Measurements from ENCODE around the gene TNIP1.
A peak's percentile ranks its signal among the peaks of the same experiment; 100 is the strongest.

The TNIP1 gene

DNA sequence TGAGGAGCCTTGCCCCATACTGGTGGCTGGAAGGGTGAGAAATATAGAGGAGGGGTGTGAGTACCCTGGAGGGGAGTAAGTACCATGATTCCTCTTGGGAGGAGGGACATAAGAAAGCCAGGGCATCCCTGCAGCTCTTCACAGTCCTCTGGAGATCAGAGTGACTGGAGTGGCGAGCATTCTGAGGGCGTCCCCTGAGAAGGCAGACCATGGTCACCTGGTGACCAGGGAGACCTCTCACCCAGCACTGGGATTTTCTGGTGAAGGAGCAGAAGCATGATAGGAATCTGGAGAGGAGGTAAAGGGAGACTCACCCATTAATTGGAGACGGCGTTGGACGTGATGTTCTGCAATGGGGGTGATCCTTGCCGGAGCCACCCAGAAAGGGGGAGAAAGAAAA is 88.1 kb downstream of the TNIP1 start:
- no peak for DNase-seq

DNA sequence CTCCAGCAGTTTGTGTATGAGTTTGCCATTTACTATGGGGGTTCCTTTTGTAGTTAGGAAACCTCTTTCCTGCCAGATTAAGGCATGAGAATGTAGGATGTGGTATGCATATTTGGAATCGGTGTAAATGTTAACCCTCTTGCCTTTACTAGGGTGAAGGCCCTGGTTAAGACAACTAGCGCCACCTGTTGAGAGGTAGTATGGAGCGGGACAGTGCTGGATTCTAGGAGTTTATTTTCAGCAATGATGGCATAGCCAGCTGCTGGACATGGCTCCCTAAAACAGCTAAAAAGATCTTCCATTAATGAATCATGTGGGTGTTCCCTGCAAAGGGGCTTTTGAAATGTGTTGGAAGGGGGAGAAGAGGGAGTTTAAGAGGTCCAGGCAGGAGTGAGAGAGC is 91.1 kb downstream of the TNIP1 start:
- DNase-seq: peak; percentile 29 to 30

DNA sequence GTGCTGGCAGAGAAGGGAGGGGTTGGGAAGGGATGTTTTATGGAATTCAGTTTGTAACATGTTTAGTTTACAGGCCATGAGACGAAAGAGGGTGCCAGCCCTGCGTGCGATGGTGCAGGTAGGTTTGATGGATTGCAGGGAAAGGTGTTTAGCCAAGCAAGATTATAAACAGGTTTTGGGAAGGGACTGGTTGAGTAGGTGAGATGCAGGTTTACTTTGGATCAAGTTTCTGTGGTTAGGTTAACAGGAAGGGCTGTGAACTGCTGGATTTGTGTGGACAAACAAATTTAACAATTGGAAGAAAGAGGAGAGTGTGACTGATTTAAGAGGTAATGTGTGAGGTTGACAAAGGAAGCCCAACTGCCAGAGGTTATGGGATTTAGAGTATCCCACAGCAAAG is 93.1 kb downstream of the TNIP1 start:
- no peak for DNase-seq

Data from AML-193 (cell line).